Ovary (tissue), 9 donors: ENCODE results near the gene UBE3D. TPM values are rescaled to one million over a fixed set of nuclear protein-coding genes. Genes with fewer than 3 reads are reported as not detected.

Source experiments
- DNase-seq, 5 donors: peaks; one replicate each; pipeline ENCODE4 v3.0.0-alpha.2; 2019 to 2020
- H3K27ac ChIP-seq, 2 donors: fragments of 200-600 bp; one replicate each; pipeline versions ENCODE4 v1.5.1 to v1.8.0; 2019 to 2022
- H3K27me3 ChIP-seq: fragments of 200-600 bp; one replicate; pipeline ENCODE4 v1.8.0; 2022
- H3K36me3 ChIP-seq: fragments of 200-600 bp; sonication (generic); one replicate; pipeline ENCODE4 v1.5.1; 2019
- H3K4me1 ChIP-seq: one replicate; pipeline ENCODE4 v1.8.1; 2013; ENCODE audit warnings: mild to moderate bottlenecking, moderate library complexity; ENCODE audit not compliant: insufficient read depth
- H3K4me3 ChIP-seq: fragments of 200-600 bp; sonication (generic); one replicate; pipeline ENCODE4 v1.5.1; 2017
- H3K9me3 ChIP-seq, 2 donors: fragments of 200-600 bp in 1 of 2; sonication (generic) in 1 of 2; one replicate each; pipeline versions ENCODE4 v1.5.1 to v1.8.1; 2013 to 2019; ENCODE audit warnings: mild to moderate bottlenecking in 1 of 2, moderate library complexity in 1 of 2
- CTCF ChIP-seq, 3 donors: fragments of 450-650 bp in 2 of 3; fragments of 200-600 bp in 1 of 3; IDR thresholded peaks; one replicate each; pipeline versions ENCODE4 v1.5.1 to v1.8.0; 2016 to 2022; ENCODE audit warnings: antibody characterized with exemption in 3 of 3, mild to moderate bottlenecking in 1 of 3
- EP300 ChIP-seq: sonication (generic); formaldehyde crosslinking; IDR thresholded peaks from one replicate; pipeline ENCODE4 v1.6.1; 2017; ENCODE audit warnings: antibody characterized with exemption
- POLR2A ChIP-seq: fragments of 450-650 bp; IDR thresholded peaks from one replicate; pipeline ENCODE4 v1.6.1; 2017; ENCODE audit warnings: antibody characterized with exemption, mild to moderate bottlenecking, moderate library complexity
- WGBS, 3 donors: extraction: QIAGEN DNeasy Blood & Tissue Kit in 1 of 3; methylation state at CpG; one replicate each; pipeline versions ENCODE4 v1.1.5 to v1.1.7; 2013 to 2017; 5-methylcytosine and 5-hydroxymethylcytosine counted together
- intact Hi-C, 4 donors: fragments of 100-400 bp; cut with DNase I; formaldehyde crosslinking; loops; one replicate each; pipeline versions ENCODE4 v1.11.0 to v1.15.1; 2022 to 2023
- polyA plus RNA-seq, 2 donors: library from polyadenylated mRNA; stranded (reverse); fragments of 200-250 nt in 1 of 2; fragments of 350-450 nt in 1 of 2; fragmentation: Illumina TruSeq in 1 of 2; extraction: RNeasy Lipid Tissue Mini Kit (QIAGEN cat#74804) in 1 of 2; gene quantifications; one replicate each; pipeline ENCODE4 v1.2.3, GENCODE V29; 2013 to 2014
- total RNA-seq, 7 donors: library from RNA; depleted of rRNA in 2 of 7; stranded (reverse); fragments of >200 nt in 2 of 7; fragmentation: NEBNext Ultra II Directional in 3 of 7; extraction: Animal tissue kit (Norgen Biotek cat#: 25700) in 3 of 7; gene quantifications; one replicate each; pipeline versions ENCODE4 v1.1.0 to v1.2.4, GENCODE V29; 2016 to 2023
- donor health status: DM: no; HTN: no; CAD: no; lungs with moderate emphysema.
- donor health status: DM: no; HTN: no; CAD: no.
- donor health status: Bipolar disorder and iron deficiency.
- donor health status: DM: yes; HTN: yes; CAD: no.
- donor health status: DM: no; HTN: no; CAD: no.
- donor health status: DM: yes; HTN: yes; CAD: no.

The UBE3D gene
- total and polyA plus RNA-seq, 9 donors = 3.3 to 13.1 (median 5.9) TPM

- TF ChIP-seq POLR2A = no peak
- no peak for TF ChIP-seq EP300
- no peak for TF ChIP-seq CTCF (IDR thresholded peaks at IDR 0.05)
- no peaks in the 10 kb centered on the region for H3K36me3 ChIP-seq
- H3K4me1 ChIP-seq = no peaks in the 10 kb centered on the region
- intact Hi-C loops = no loop called here
- no peak overlapping the region for H3K4me3 ChIP-seq
- DNase-seq = no peak
- 10 to 24% (median 14%) methylated on average over 3 of the region's 3 CpGs for WGBS, 3 donors
- H3K27ac ChIP-seq = no peak overlapping the region
- H3K9me3 ChIP-seq = no peaks in the 10 kb centered on the region
- no peaks in the 10 kb centered on the region for H3K27me3 ChIP-seq
Observed at GRCh38 chr6:82878812-82879211, 186.8 kb downstream of the UBE3D start.

GRCh38 chr6:82877213-82878195 is 188.1 kb downstream of the UBE3D start:
- WGBS, 3 donors = 40 to 47% (median 41%) methylated on average over 4 of the region's 4 CpGs
- Histone ChIP-seq H3K27ac (no peak overlapping the region), H3K27me3 (no peaks in the 10 kb centered on the region), H3K9me3 (no peaks in the 10 kb centered on the region), H3K36me3 (no peaks in the 10 kb centered on the region), H3K4me1 (no peaks in the 10 kb centered on the region), H3K4me3 (no peak overlapping the region)
- intact Hi-C loops = no loop called here
- TF ChIP-seq POLR2A = no peak
- TF ChIP-seq CTCF (IDR thresholded peaks at IDR 0.05) = no peak
- no peak for TF ChIP-seq EP300
- no peak for DNase-seq

GRCh38 chr6:82875573-82876185 is 190.0 kb downstream of the UBE3D start:
- intact Hi-C loops = no loop called here
- no peak overlapping the region for H3K4me3 ChIP-seq
- no peak for DNase-seq
- H3K4me1 ChIP-seq = no peaks in the 10 kb centered on the region
- H3K9me3 ChIP-seq = no peaks in the 10 kb centered on the region
- WGBS, 3 donors = 71 to 77% (median 77%) methylated on average over 4 of the region's 4 CpGs
- TF ChIP-seq CTCF (IDR thresholded peaks at IDR 0.05) (no peak), POLR2A (no peak), EP300 (no peak)
- H3K27ac ChIP-seq = no peak overlapping the region
- H3K36me3 ChIP-seq = no peaks in the 10 kb centered on the region
- H3K27me3 ChIP-seq = no peaks in the 10 kb centered on the region

GRCh38 chr6:82874867-82875266 is 190.8 kb downstream of the UBE3D start:
- no peak for DNase-seq
- Histone ChIP-seq H3K27ac (no peak overlapping the region), H3K36me3 (no peaks in the 10 kb centered on the region), H3K4me1 (no peaks in the 10 kb centered on the region), H3K4me3 (no peak overlapping the region), H3K9me3 (no peaks in the 10 kb centered on the region), H3K27me3 (no peaks in the 10 kb centered on the region)
- TF ChIP-seq POLR2A (no peak), CTCF (IDR thresholded peaks at IDR 0.05) (no peak), EP300 (no peak)
- intact Hi-C loops = no loop called here
- 84 to 87% (median 85%) methylated on average over 3 of the region's 3 CpGs for WGBS, 3 donors
